PC-9 (cell line): Measurements from ENCODE around the gene OSBPL2. TPM values are rescaled to one million over a fixed set of nuclear protein-coding genes. Genes with fewer than 3 reads are reported as not detected.

Source experiments
- BruUV-seq: library from RNA; stranded (reverse); fragments of 400-500 nt; replicated peaks from 2 replicates; lab custom pipeline; 2021; lab: Mats Ljungman, UMichigan
- CTCF ChIA-PET: fragments of 300-600 bp; sonication (Branson Sonifier 250); formaldehyde crosslinking; loops from one replicate; lab custom pipeline; 2022; ENCODE audit warnings: antibody characterized with exemption; lab: Charles Lee
- POLR2A ChIA-PET: fragments of 300-600 bp; sonication (Branson Sonifier 250); formaldehyde crosslinking; loops from one replicate; lab custom pipeline; 2022; ENCODE audit warnings: antibody characterized with exemption; ENCODE audit not compliant: unreplicated experiment; lab: Charles Lee
- DNase-seq, 2 experiments: peaks; one replicate each; pipeline versions ENCODE4 v3.0.0 to v3.0.0-alpha.2; 2015 to 2022; ENCODE audit warnings: mixed read lengths in 1 of 2
- H2AFZ ChIP-seq: fragments of 200-600 bp; sonication (generic); 2 replicates; pipeline ENCODE4 v1.8.1; 2017; ENCODE audit warnings: antibody characterized with exemption
- H3F3A ChIP-seq: fragments of 200-600 bp; sonication (generic); 2 replicates; pipeline ENCODE4 v1.8.1; 2017; ENCODE audit warnings: antibody characterized with exemption, mild to moderate bottlenecking, low read depth; ENCODE audit not compliant: insufficient read depth
- H3K27ac ChIP-seq: fragments of 200-600 bp; sonication (generic); 2 replicates; pipeline ENCODE4 v1.6.1; 2016; ENCODE audit warnings: mixed run types
- H3K27me3 ChIP-seq: fragments of 200-600 bp; sonication (generic); 2 replicates; pipeline ENCODE4 v1.6.1; 2016; ENCODE audit warnings: low read depth, mixed run types; ENCODE audit not compliant: insufficient read depth
- H3K36me3 ChIP-seq: fragments of 200-600 bp; sonication (generic); 2 replicates; pipeline ENCODE4 v1.6.1; 2016; ENCODE audit warnings: low read depth, mixed run types
- H3K4me1 ChIP-seq: fragments of 200-600 bp; sonication (generic); replicated peaks from 2 replicates; pipeline ENCODE4 v1.6.1; 2016; ENCODE audit warnings: mixed run types; ENCODE audit not compliant: insufficient read depth
- H3K4me2 ChIP-seq: fragments of 200-600 bp; sonication (generic); 2 replicates; pipeline ENCODE4 v1.6.1; 2017; ENCODE audit warnings: mixed run types
- H3K4me3 ChIP-seq: fragments of 200-600 bp; sonication (generic); 2 replicates; pipeline ENCODE4 v1.6.1; 2016; ENCODE audit warnings: mixed run types
- H3K79me2 ChIP-seq: fragments of 200-600 bp; sonication (generic); 2 replicates; pipeline ENCODE4 v1.6.1; 2017; ENCODE audit warnings: low read depth, mixed run types
- H3K9me2 ChIP-seq: fragments of 200-600 bp; sonication (generic); 2 replicates; pipeline ENCODE4 v1.8.1; 2017; ENCODE audit warnings: mild to moderate bottlenecking; ENCODE audit not compliant: insufficient read depth
- H3K9me3 ChIP-seq: fragments of 200-600 bp; sonication (generic); 2 replicates; pipeline ENCODE4 v1.8.1; 2016; ENCODE audit warnings: low read depth; ENCODE audit not compliant: insufficient read depth
- H4K20me1 ChIP-seq: fragments of 200-600 bp; sonication (generic); 2 replicates; pipeline ENCODE4 v1.8.1; 2017; ENCODE audit not compliant: insufficient read depth
- CTCF ChIP-seq: fragments of 200-600 bp; sonication (generic); conservative IDR thresholded peaks from 2 replicates; pipeline ENCODE4 v1.6.1; 2017; ENCODE audit warnings: mixed run types, antibody characterized with exemption, mild to moderate bottlenecking, moderate library complexity
- EZH2 ChIP-seq: fragments of 200-600 bp; sonication (generic); IDR thresholded peaks from 2 replicates; pipeline ENCODE4 v1.8.0; 2017; ENCODE audit warnings: antibody characterized with exemption, low read depth
- intact Hi-C: fragments of 100-400 bp; cut with micrococcal nuclease; formaldehyde crosslinking; loops from one replicate; pipeline ENCODE4 v1.10.0; 2022; ENCODE audit not compliant: unreplicated experiment
- total RNA-seq: library from RNA; stranded (reverse); gene quantifications from 2 replicates; pipeline ENCODE4 v1.2.3, GENCODE V29; 2021

Gene OSBPL2
- total RNA-seq, 1 experiment from 2014 or later = 84.8 TPM

- Histone ChIP-seq H3K27ac (no peak overlapping the region), H3K9me2 (no peaks in the 10 kb centered on the region), H3K27me3 (no peaks in the 10 kb centered on the region), H3K4me2 (no peak overlapping the region), H3K4me3 (no peak overlapping the region), H3K9me3 (no peaks in the 10 kb centered on the region), H3K4me1 (no peaks in the 10 kb centered on the region), H3K36me3 (peaks cover 10% of the 10 kb centered on the region; the same call in 1 of the 2 replicates), H2AFZ (no peak overlapping the region), H4K20me1 (peaks cover 4% of the 10 kb centered on the region), H3F3A (peaks cover 5% of the 10 kb centered on the region; the same call in 1 of the 2 replicates), H3K79me2 (no peaks in the 10 kb centered on the region)
- CTCF ChIA-PET = interaction anchor here (0.6 to 0.7 kb wide), 3 partner anchors 33 to 145 kb away, joined by 3 to 13 read pairs (median 5); no protein-coding TSS in a partner anchor
- TF ChIP-seq EZH2 (no peak), CTCF (no peak)
- DNase-seq = no peak
- POLR2A ChIA-PET = no interaction called here
- intact Hi-C loops = no loop called here
- BruUV-seq = no TSS peak
These were observed 39.4 kb upstream of the OSBPL2 start for GRCh38 chr20:62198931-62199330.

- peaks cover 3% of the 10 kb centered on the region; the same call in 1 of the 2 replicates for H3F3A ChIP-seq
- no peak overlapping the region for H3K4me3 ChIP-seq
- no peaks in the 10 kb centered on the region for H3K9me2 ChIP-seq
- POLR2A ChIA-PET = no interaction called here
- H3K79me2 ChIP-seq = no peaks in the 10 kb centered on the region
- no peak overlapping the region for H3K27ac ChIP-seq
- H3K9me3 ChIP-seq = no peaks in the 10 kb centered on the region
- no peak for DNase-seq
- CTCF ChIA-PET = no interaction called here
- H3K4me2 ChIP-seq = no peak overlapping the region
- peaks cover 7% of the 10 kb centered on the region for H4K20me1 ChIP-seq
- no TSS peak for BruUV-seq
- peaks cover 5% of the 10 kb centered on the region; the same call in 1 of the 2 replicates for H3K36me3 ChIP-seq
- H3K4me1 ChIP-seq = no peaks in the 10 kb centered on the region
- H3K27me3 ChIP-seq = no peaks in the 10 kb centered on the region
- intact Hi-C loops = no loop called here
- no peak overlapping the region for H2AFZ ChIP-seq
- no peak for TF ChIP-seq EZH2
- no peak for TF ChIP-seq CTCF
These were observed 37.7 kb upstream of the OSBPL2 start for GRCh38 chr20:62200491-62201172.

- H3K79me2 ChIP-seq = no peaks in the 10 kb centered on the region
- no peak overlapping the region for H3K4me3 ChIP-seq
- DNase-seq = no peak
- no peak overlapping the region for H3K27ac ChIP-seq
- TF ChIP-seq EZH2 (no peak), CTCF (no peak)
- BruUV-seq = no TSS peak
- H3K27me3 ChIP-seq = no peaks in the 10 kb centered on the region
- no peaks in the 10 kb centered on the region for H3K9me3 ChIP-seq
- no peak overlapping the region for H3K4me2 ChIP-seq
- no peaks in the 10 kb centered on the region for H3K9me2 ChIP-seq
- H3K36me3 ChIP-seq = peaks cover 3% of the 10 kb centered on the region; the same call in 1 of the 2 replicates
- H3K4me1 ChIP-seq = no peaks in the 10 kb centered on the region
- H2AFZ ChIP-seq = no peak overlapping the region
- intact Hi-C loops = no loop called here
- peaks cover 7% of the 10 kb centered on the region for H4K20me1 ChIP-seq
- ChIA-PET POLR2A (no interaction called here), CTCF (no interaction called here)
- H3F3A ChIP-seq = no peaks in the 10 kb centered on the region; the same call in 1 of the 2 replicates
These were observed 36.9 kb upstream of the OSBPL2 start for GRCh38 chr20:62201173-62202082.
